IMR-90 (cell line): ENCODE measurements around the gene TMEM271. TPM values are rescaled to one million over a fixed set of nuclear protein-coding genes. Genes with fewer than 3 reads are reported as not detected.

Source experiments
- ATAC-seq: fragments of 200-7000 bp; cut with Tn5 transposase; 2 replicates; pipeline ENCODE4 v1.9.1; 2020; ENCODE audit warnings: low read depth, mild to moderate bottlenecking, moderate library complexity
- BruUV-seq: library from RNA; stranded (reverse); fragments of 400-500 nt; replicated peaks from 2 replicates; lab custom pipeline; 2021; lab: Mats Ljungman, UMichigan
- CTCF ChIA-PET: fragments of 300-600 bp; formaldehyde crosslinking; extraction: SDS; loops from one replicate; lab custom pipeline; 2021; ENCODE audit warnings: antibody characterized with exemption; lab: Yijun Ruan, JAX
- POLR2A ChIA-PET: fragments of 300-600 bp; sonication (Branson Sonifier 250); formaldehyde crosslinking; loops from one replicate; lab custom pipeline; 2022; ENCODE audit warnings: antibody characterized with exemption; ENCODE audit not compliant: unreplicated experiment; lab: Charles Lee
- DNase-seq: peaks from one replicate; pipeline ENCODE4 v3.0.0; 2013
- H2AFZ ChIP-seq: replicated peaks from 2 replicates; pipeline ENCODE3; 2013; ENCODE audit warnings: low read length, mild to moderate bottlenecking; ENCODE audit not compliant: poor library complexity
- H2AK5ac ChIP-seq: 2 replicates; pipeline ENCODE4 v1.6.1; 2013; ENCODE audit warnings: low read depth, low read length, inconsistent platforms
- H2AK9ac ChIP-seq: replicated peaks from 2 replicates; pipeline ENCODE3; 2013; ENCODE audit warnings: mild to moderate bottlenecking, low read depth, low read length, moderate library complexity; ENCODE audit not compliant: poor library complexity
- H2BK120ac ChIP-seq: 2 replicates; pipeline ENCODE4 v1.6.1; 2013; ENCODE audit warnings: low read depth, low read length, inconsistent platforms
- H2BK15ac ChIP-seq: 3 replicates; pipeline ENCODE4 v1.6.1; 2013; ENCODE audit warnings: low read depth, low read length, inconsistent platforms
- H2BK20ac ChIP-seq: 2 replicates; pipeline ENCODE4 v1.6.1; 2013; ENCODE audit warnings: low read depth, mild to moderate bottlenecking, inconsistent platforms, low read length, moderate library complexity
- H2BK5ac ChIP-seq: 2 replicates; pipeline ENCODE4 v1.6.1; 2013; ENCODE audit warnings: mild to moderate bottlenecking, low read depth, low read length, inconsistent platforms; ENCODE audit not compliant: poor library complexity, severe bottlenecking
- H3K14ac ChIP-seq: replicated peaks from 2 replicates; pipeline ENCODE4 v1.6.1; 2013; ENCODE audit warnings: low read depth, low read length, inconsistent platforms
- H3K18ac ChIP-seq: 2 replicates; pipeline ENCODE4 v1.6.1; 2013; ENCODE audit warnings: low read depth, low read length, control low read depth
- H3K23ac ChIP-seq: 2 replicates; pipeline ENCODE4 v1.6.1; 2013; ENCODE audit warnings: low read depth, low read length, inconsistent platforms
- H3K27ac ChIP-seq: 2 replicates; pipeline ENCODE4 v1.5.1; 2013; ENCODE audit warnings: mild to moderate bottlenecking, control low read depth, low read length; ENCODE audit not compliant: insufficient read depth
- H3K27me3 ChIP-seq: 2 replicates; pipeline ENCODE4 v1.6.1; 2013; ENCODE audit warnings: low read length; ENCODE audit not compliant: control insufficient read depth, insufficient read depth
- H3K36me3 ChIP-seq: 2 replicates; pipeline ENCODE4 v1.6.1; 2013; ENCODE audit warnings: low read length, mixed read lengths; ENCODE audit not compliant: control insufficient read depth, insufficient read depth
- H3K4ac ChIP-seq: 2 replicates; pipeline ENCODE4 v1.6.1; 2013; ENCODE audit warnings: low read depth, low read length, inconsistent platforms
- H3K4me1 ChIP-seq: 2 replicates; pipeline ENCODE4 v1.6.1; 2013; ENCODE audit warnings: low read length, mixed read lengths; ENCODE audit not compliant: control insufficient read depth, insufficient read depth
- H3K4me2 ChIP-seq: 2 replicates; pipeline ENCODE4 v1.6.1; 2013; ENCODE audit warnings: low read depth, mild to moderate bottlenecking, control low read depth, low read length, moderate library complexity
- H3K4me3 ChIP-seq: 2 replicates; pipeline ENCODE4 v1.5.1; 2013; ENCODE audit warnings: low read depth, mild to moderate bottlenecking, control low read depth, low read length, moderate library complexity; ENCODE audit not compliant: insufficient read depth
- H3K56ac ChIP-seq: 2 replicates; pipeline ENCODE4 v1.6.1; 2013; ENCODE audit warnings: low read length, inconsistent platforms; ENCODE audit not compliant: insufficient read depth; ENCODE audit errors: extremely low read depth
- H3K79me1 ChIP-seq, 2 experiments: 2 replicates each; pipeline ENCODE4 v1.6.1; 2013; ENCODE audit warnings: low read length in 2 of 2, inconsistent platforms in 1 of 2, low read depth in 1 of 2
- H3K9ac ChIP-seq: 2 replicates; pipeline ENCODE4 v1.6.1; 2013; ENCODE audit warnings: low read depth, low read length, control low read depth
- H3K9me1 ChIP-seq: 2 replicates; pipeline ENCODE4 v1.6.1; 2013; ENCODE audit warnings: low read length, inconsistent platforms; ENCODE audit not compliant: insufficient read depth
- H3K9me3 ChIP-seq: 2 replicates; pipeline ENCODE4 v1.6.1; 2013; ENCODE audit warnings: low read length; ENCODE audit not compliant: control insufficient read depth, insufficient read depth
- H4K20me1 ChIP-seq: 2 replicates; pipeline ENCODE4 v1.6.1; 2013; ENCODE audit warnings: low read length, inconsistent platforms; ENCODE audit not compliant: insufficient read depth
- H4K5ac ChIP-seq: 2 replicates; pipeline ENCODE4 v1.6.1; 2013; ENCODE audit warnings: mild to moderate bottlenecking, low read depth, low read length, control low read depth
- H4K8ac ChIP-seq, 2 experiments: 2 replicates each; pipeline ENCODE4 v1.6.1; 2013; ENCODE audit warnings: low read depth in 2 of 2, low read length in 2 of 2, control low read depth in 1 of 2, inconsistent platforms in 1 of 2
- H4K91ac ChIP-seq: 2 replicates; pipeline ENCODE4 v1.6.1; 2013; ENCODE audit warnings: low read depth, low read length, inconsistent platforms; ENCODE audit not compliant: insufficient read depth
- BHLHE40 ChIP-seq: fragments of 150-350 bp; IDR thresholded peaks from 2 replicates; pipeline ENCODE4 v1.6.1; 2016; ENCODE audit warnings: mild to moderate bottlenecking, low read depth, low read length
- CEBPB ChIP-seq: IDR thresholded peaks from 2 replicates; pipeline ENCODE4 v1.6.1; 2012; ENCODE audit warnings: low read depth, low read length, improper control_type of control experiment
- CHD1 ChIP-seq: IDR thresholded peaks from 2 replicates; pipeline ENCODE4 v1.6.1; 2012; ENCODE audit warnings: low read depth, low read length, improper control_type of control experiment
- FOS ChIP-seq: fragments of 150-350 bp; IDR thresholded peaks from 2 replicates; pipeline ENCODE4 v1.6.1; 2016; ENCODE audit warnings: low read depth, low read length
- MAFK ChIP-seq: IDR thresholded peaks from 2 replicates; pipeline ENCODE4 v1.6.1; 2012; ENCODE audit warnings: low read depth, low read length, improper control_type of control experiment
- MAZ ChIP-seq: IDR thresholded peaks from 2 replicates; pipeline ENCODE4 v1.6.1; 2012; ENCODE audit warnings: low read depth, mild to moderate bottlenecking, low read length, improper control_type of control experiment, moderate library complexity, borderline replicate concordance
- MXI1 ChIP-seq: IDR thresholded peaks from 2 replicates; pipeline ENCODE4 v1.6.1; 2012; ENCODE audit warnings: low read depth, mild to moderate bottlenecking, low read length, moderate library complexity, borderline replicate concordance
- NFE2L2 ChIP-seq: fragments of 150-350 bp; IDR thresholded peaks from 2 replicates; pipeline ENCODE4 v1.6.1; 2016; ENCODE audit warnings: low read depth, mild to moderate bottlenecking, low read length
- POLR2A ChIP-seq: IDR thresholded peaks from 2 replicates; pipeline ENCODE4 v1.6.1; 2012; ENCODE audit warnings: mild to moderate bottlenecking, low read depth, low read length
- RAD21 ChIP-seq: IDR thresholded peaks from 2 replicates; pipeline ENCODE4 v1.6.1; 2012; ENCODE audit warnings: low read length, improper control_type of control experiment
- RCOR1 ChIP-seq: IDR thresholded peaks from 2 replicates; pipeline ENCODE4 v1.6.1; 2012; ENCODE audit warnings: mild to moderate bottlenecking, low read length, improper control_type of control experiment; ENCODE audit not compliant: insufficient replicate concordance
- RFX5 ChIP-seq: IDR thresholded peaks from 2 replicates; pipeline ENCODE4 v1.8.0; 2012; ENCODE audit warnings: low read depth, mild to moderate bottlenecking, low read length, moderate library complexity
- SMC3 ChIP-seq: fragments of 150-350 bp; IDR thresholded peaks from 2 replicates; pipeline ENCODE4 v1.6.1; 2016; ENCODE audit warnings: low read depth, mild to moderate bottlenecking, antibody characterized with exemption, low read length, moderate library complexity
- WGBS, 2 experiments: methylation state at CpG; one replicate each; pipeline versions ENCODE4 v1.1.5 to v1.1.7; 2013; ENCODE audit warnings: missing lambda C conversion rate in 2 of 2; ENCODE audit not compliant: insufficient read length in 1 of 2; ENCODE audit errors: extremely low coverage in 2 of 2; 5-methylcytosine and 5-hydroxymethylcytosine counted together
- dilution Hi-C: fragments of 300-500 bp; cut with HindIII; formaldehyde crosslinking; loops from one replicate; pipeline ENCODE4 v1.14.3; 2018; ENCODE audit warnings: low sequenced_read_pairs; ENCODE audit not compliant: unreplicated experiment
- in situ Hi-C: fragments of 300-500 bp; cut with MboI; formaldehyde crosslinking; loops from 3 replicates; pipeline ENCODE4 v1.14.3; 2019; ENCODE audit warnings: low sequenced_read_pairs, inconsistent platforms, mixed read lengths
- intact Hi-C: fragments of 100-400 bp; cut with micrococcal nuclease; formaldehyde crosslinking; loops from 2 replicates; pipeline ENCODE4 v1.10.0; 2022
- polyA plus RNA-seq, 3 experiments: library from polyadenylated mRNA; depleted of rRNA; stranded (reverse); fragments of >200 nt; gene quantifications; 2 replicates each; pipeline ENCODE4 v1.2.3, GENCODE V29; 2012; ENCODE audit warnings: low replicate concordance in 1 of 3
- total RNA-seq: library from RNA; depleted of rRNA; stranded (reverse); fragments of >200 nt; gene quantifications from 2 replicates; pipeline ENCODE4 v1.2.3, GENCODE V29; 2012
- TF ChIP-seq, protein P1 (sequence below): conservative IDR thresholded peaks from 2 replicates; pipeline ENCODE4 v1.5.1; 2012; ENCODE audit warnings: mild to moderate bottlenecking, low read depth, low read length, improper control_type of control experiment
- TF ChIP-seq, protein P2 (sequence below): fragments of 150-350 bp; IDR thresholded peaks from 2 replicates; pipeline ENCODE4 v1.6.1; 2017; ENCODE audit warnings: mild to moderate bottlenecking, antibody characterized with exemption, low read length, low read depth
- TF ChIP-seq, protein P3 (sequence below): fragments of 150-350 bp; IDR thresholded peaks from 2 replicates; pipeline ENCODE4 v1.6.1; 2016; ENCODE audit warnings: low read depth, mild to moderate bottlenecking, low read length, moderate library complexity, borderline replicate concordance

Gene TMEM271
- total and polyA plus RNA-seq, 2 of the 4 experiments (the other 2 are of a cell fraction), result not detected

- H2BK120ac ChIP-seq, result no peak overlapping the region
These were observed 40.7 kb downstream of the TMEM271 start for GRCh38 chr4:535181-535923.

More at GRCh38 chr4:535181-535923, 40.7 kb downstream of the TMEM271 start:
- WGBS, 2 experiments, result 93% methylated on average over 22 of the region's 39 CpGs; no CpG with 5 or more reads in 1 of the 2 experiments
- H3K56ac ChIP-seq, result no peak overlapping the region
- H4K5ac ChIP-seq, result no peak overlapping the region
- H4K20me1 ChIP-seq, result no peaks in the 10 kb centered on the region
- H3K36me3 ChIP-seq, result peaks cover 53% of the 10 kb centered on the region
- no peak overlapping the region for H2BK20ac ChIP-seq
- no peak overlapping the region for H3K9ac ChIP-seq
- H2BK5ac ChIP-seq, result no peak overlapping the region
- H3K9me3 ChIP-seq, result no peaks in the 10 kb centered on the region
- H4K91ac ChIP-seq, result no peak overlapping the region
- dilution Hi-C loops, result no loop called here
- H2BK15ac ChIP-seq, result no peak overlapping the region
- H3K4ac ChIP-seq, result no peak overlapping the region
- H3K23ac ChIP-seq, result no peak overlapping the region
- ChIA-PET CTCF (no interaction called here), POLR2A (no interaction called here)
- H3K14ac ChIP-seq, result no peak overlapping the region
- no peaks in the 10 kb centered on the region for H3K4me1 ChIP-seq
- no peaks in the 10 kb centered on the region for H3K27me3 ChIP-seq
- H3K79me1 ChIP-seq, result no peaks in the 10 kb centered on the region
- no peak overlapping the region for H3K4me3 ChIP-seq
- TF ChIP-seq BHLHE40 (no peak), RFX5 (no peak), CEBPB (no peak), MAZ (no peak), SMC3 (no peak), MAFK (no peak), RAD21 (no peak), NFE2L2 (no peak), RCOR1 (no peak), FOS (no peak), MXI1 (no peak), CHD1 (no peak), POLR2A (no peak)
- TF ChIP-seq, protein P1, sequence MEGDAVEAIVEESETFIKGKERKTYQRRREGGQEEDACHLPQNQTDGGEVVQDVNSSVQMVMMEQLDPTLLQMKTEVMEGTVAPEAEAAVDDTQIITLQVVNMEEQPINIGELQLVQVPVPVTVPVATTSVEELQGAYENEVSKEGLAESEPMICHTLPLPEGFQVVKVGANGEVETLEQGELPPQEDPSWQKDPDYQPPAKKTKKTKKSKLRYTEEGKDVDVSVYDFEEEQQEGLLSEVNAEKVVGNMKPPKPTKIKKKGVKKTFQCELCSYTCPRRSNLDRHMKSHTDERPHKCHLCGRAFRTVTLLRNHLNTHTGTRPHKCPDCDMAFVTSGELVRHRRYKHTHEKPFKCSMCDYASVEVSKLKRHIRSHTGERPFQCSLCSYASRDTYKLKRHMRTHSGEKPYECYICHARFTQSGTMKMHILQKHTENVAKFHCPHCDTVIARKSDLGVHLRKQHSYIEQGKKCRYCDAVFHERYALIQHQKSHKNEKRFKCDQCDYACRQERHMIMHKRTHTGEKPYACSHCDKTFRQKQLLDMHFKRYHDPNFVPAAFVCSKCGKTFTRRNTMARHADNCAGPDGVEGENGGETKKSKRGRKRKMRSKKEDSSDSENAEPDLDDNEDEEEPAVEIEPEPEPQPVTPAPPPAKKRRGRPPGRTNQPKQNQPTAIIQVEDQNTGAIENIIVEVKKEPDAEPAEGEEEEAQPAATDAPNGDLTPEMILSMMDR, result no peak
- TF ChIP-seq, protein P2, sequence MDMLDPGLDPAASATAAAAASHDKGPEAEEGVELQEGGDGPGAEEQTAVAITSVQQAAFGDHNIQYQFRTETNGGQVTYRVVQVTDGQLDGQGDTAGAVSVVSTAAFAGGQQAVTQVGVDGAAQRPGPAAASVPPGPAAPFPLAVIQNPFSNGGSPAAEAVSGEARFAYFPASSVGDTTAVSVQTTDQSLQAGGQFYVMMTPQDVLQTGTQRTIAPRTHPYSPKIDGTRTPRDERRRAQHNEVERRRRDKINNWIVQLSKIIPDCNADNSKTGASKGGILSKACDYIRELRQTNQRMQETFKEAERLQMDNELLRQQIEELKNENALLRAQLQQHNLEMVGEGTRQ, result no peak
- TF ChIP-seq, protein P3, sequence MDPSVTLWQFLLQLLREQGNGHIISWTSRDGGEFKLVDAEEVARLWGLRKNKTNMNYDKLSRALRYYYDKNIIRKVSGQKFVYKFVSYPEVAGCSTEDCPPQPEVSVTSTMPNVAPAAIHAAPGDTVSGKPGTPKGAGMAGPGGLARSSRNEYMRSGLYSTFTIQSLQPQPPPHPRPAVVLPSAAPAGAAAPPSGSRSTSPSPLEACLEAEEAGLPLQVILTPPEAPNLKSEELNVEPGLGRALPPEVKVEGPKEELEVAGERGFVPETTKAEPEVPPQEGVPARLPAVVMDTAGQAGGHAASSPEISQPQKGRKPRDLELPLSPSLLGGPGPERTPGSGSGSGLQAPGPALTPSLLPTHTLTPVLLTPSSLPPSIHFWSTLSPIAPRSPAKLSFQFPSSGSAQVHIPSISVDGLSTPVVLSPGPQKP, result no peak
- DNase-seq (no peak), ATAC-seq (no peak)
- no peak overlapping the region for H2AK9ac ChIP-seq
- no peak overlapping the region for H2AK5ac ChIP-seq
- no peak overlapping the region for H2AFZ ChIP-seq
- H3K18ac ChIP-seq, result no peak overlapping the region
- BruUV-seq, result no TSS peak
- no peak overlapping the region for H3K4me2 ChIP-seq
- H3K9me1 ChIP-seq, result no peaks in the 10 kb centered on the region
- intact Hi-C loops, result no loop called here
- H3K27ac ChIP-seq, result no peak overlapping the region
- in situ Hi-C loops, result no loop called here
- no peak overlapping the region for H4K8ac ChIP-seq
